Chondrocyte (in vitro differentiated cells): ENCODE data around the gene PTPRN2. TPM values are rescaled to one million over a fixed set of nuclear protein-coding genes. Genes with fewer than 3 reads are reported as not detected.

ENCODE experiments used
- DNase-seq: peaks from one replicate; pipeline ENCODE4 v3.0.0; 2021; ENCODE audit warnings: mixed read lengths, low spot score
- H3K27ac Mint-ChIP-seq: one replicate; pipeline ENCODE4 v1.8.0; 2021; ENCODE audit warnings: mild to moderate bottlenecking, moderate library complexity, mixed read lengths; ENCODE audit not compliant: unreplicated experiment
- H3K27me3 Mint-ChIP-seq: 2 replicates; pipeline ENCODE4 v1.8.0; 2021; ENCODE audit warnings: low read depth, mixed read lengths
- H3K36me3 Mint-ChIP-seq: 2 replicates; pipeline ENCODE4 v1.8.0; 2021; ENCODE audit warnings: low read depth, mixed read lengths
- H3K4me1 Mint-ChIP-seq: 2 replicates; pipeline ENCODE4 v1.8.0; 2021; ENCODE audit warnings: low read depth, mild to moderate bottlenecking, mixed read lengths
- H3K4me3 Mint-ChIP-seq: one replicate; pipeline ENCODE4 v1.8.0; 2021; ENCODE audit warnings: mild to moderate bottlenecking, moderate library complexity, mixed read lengths; ENCODE audit not compliant: unreplicated experiment
- H3K9me3 Mint-ChIP-seq: 2 replicates; pipeline ENCODE4 v1.8.0; 2021; ENCODE audit warnings: low read depth, mixed read lengths
- total RNA-seq: library from RNA; stranded (reverse); gene quantifications from 3 replicates; pipeline ENCODE4 v1.2.1, GENCODE V29; 2021
- TF ChIP-seq, protein P1 (sequence below): fragments of 200-600 bp; sonication (generic); IDR thresholded peaks from 2 replicates; pipeline ENCODE4 v1.5.0; 2021; ENCODE audit warnings: antibody characterized with exemption, mild to moderate bottlenecking, moderate library complexity

Gene PTPRN2
- total RNA-seq, 1 donor from 2014 or later: 0.30 TPM

GRCh38 chr7:158620839-158621441 is 33.3 kb upstream of the PTPRN2 start:
- TF ChIP-seq, protein P1, sequence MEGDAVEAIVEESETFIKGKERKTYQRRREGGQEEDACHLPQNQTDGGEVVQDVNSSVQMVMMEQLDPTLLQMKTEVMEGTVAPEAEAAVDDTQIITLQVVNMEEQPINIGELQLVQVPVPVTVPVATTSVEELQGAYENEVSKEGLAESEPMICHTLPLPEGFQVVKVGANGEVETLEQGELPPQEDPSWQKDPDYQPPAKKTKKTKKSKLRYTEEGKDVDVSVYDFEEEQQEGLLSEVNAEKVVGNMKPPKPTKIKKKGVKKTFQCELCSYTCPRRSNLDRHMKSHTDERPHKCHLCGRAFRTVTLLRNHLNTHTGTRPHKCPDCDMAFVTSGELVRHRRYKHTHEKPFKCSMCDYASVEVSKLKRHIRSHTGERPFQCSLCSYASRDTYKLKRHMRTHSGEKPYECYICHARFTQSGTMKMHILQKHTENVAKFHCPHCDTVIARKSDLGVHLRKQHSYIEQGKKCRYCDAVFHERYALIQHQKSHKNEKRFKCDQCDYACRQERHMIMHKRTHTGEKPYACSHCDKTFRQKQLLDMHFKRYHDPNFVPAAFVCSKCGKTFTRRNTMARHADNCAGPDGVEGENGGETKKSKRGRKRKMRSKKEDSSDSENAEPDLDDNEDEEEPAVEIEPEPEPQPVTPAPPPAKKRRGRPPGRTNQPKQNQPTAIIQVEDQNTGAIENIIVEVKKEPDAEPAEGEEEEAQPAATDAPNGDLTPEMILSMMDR: no peak
- Mint-ChIP-seq H3K36me3 (no peaks in the 10 kb centered on the region), H3K4me3 (no peak overlapping the region), H3K4me1 (peaks cover 12% of the 10 kb centered on the region), H3K27ac (no peak overlapping the region), H3K27me3 (no peaks in the 10 kb centered on the region), H3K9me3 (no peaks in the 10 kb centered on the region)
- DNase-seq: no peak

- Mint-ChIP-seq H3K27ac (no peak overlapping the region), H3K27me3 (no peaks in the 10 kb centered on the region), H3K4me3 (no peak overlapping the region), H3K9me3 (no peaks in the 10 kb centered on the region), H3K36me3 (no peaks in the 10 kb centered on the region), H3K4me1 (peaks cover 8% of the 10 kb centered on the region)
- TF ChIP-seq, protein P1: no peak
- no peak for DNase-seq
Observed at GRCh38 chr7:158620418-158620817, 32.8 kb upstream of the PTPRN2 start.

DNA sequence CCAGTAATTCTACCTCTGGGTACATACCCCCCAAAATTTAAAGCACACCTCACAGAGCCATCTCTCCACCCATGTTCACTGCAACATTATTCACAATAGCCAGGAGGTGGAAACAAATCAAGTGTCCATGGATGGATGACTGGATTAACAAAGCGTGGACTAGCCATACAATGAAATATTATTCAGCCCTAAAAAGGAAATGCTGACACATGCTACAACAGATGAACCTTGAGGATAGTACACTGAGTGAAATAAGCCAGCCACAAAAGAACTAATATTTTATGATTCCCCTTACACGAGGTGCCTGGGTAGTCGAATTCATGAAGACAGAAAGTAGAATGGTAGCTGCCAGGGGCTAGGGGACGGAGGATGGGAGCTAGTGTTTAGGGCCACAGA is 31.1 kb upstream of the PTPRN2 start:
- H3K27me3 Mint-ChIP-seq: no peaks in the 10 kb centered on the region
- H3K9me3 Mint-ChIP-seq: no peaks in the 10 kb centered on the region
- no peak overlapping the region for H3K27ac Mint-ChIP-seq
- no peaks in the 10 kb centered on the region for H3K36me3 Mint-ChIP-seq
- peaks cover 12% of the 10 kb centered on the region for H3K4me1 Mint-ChIP-seq
- no peak for DNase-seq
- TF ChIP-seq, protein P1: no peak
- no peak overlapping the region for H3K4me3 Mint-ChIP-seq

DNA sequence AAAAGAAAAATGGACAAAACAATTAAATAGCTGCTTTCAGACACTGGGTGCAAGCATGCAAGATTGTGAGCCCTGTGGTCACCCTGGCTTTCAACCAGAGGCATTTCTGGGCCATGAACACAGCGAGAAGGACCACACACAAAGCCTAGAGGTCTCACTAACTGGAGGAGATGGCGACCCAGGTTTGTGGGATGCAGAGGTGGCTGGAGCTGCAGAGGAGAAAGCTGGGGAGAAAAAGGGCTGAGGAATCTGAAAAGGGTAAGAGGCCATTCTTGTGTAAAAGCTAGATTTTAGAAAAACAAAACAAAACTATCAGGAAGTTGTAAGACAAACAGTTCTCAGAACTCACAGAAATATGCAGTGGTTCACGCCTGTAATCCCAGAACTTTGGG is 30.1 kb upstream of the PTPRN2 start:
- no peak overlapping the region for H3K4me3 Mint-ChIP-seq
- TF ChIP-seq, protein P1: no peak
- H3K27ac Mint-ChIP-seq: peak overlapping the region; percentile 28
- DNase-seq: no peak
- H3K27me3 Mint-ChIP-seq: no peaks in the 10 kb centered on the region
- peaks cover 12% of the 10 kb centered on the region for H3K4me1 Mint-ChIP-seq
- no peaks in the 10 kb centered on the region for H3K9me3 Mint-ChIP-seq
- no peaks in the 10 kb centered on the region for H3K36me3 Mint-ChIP-seq

DNA sequence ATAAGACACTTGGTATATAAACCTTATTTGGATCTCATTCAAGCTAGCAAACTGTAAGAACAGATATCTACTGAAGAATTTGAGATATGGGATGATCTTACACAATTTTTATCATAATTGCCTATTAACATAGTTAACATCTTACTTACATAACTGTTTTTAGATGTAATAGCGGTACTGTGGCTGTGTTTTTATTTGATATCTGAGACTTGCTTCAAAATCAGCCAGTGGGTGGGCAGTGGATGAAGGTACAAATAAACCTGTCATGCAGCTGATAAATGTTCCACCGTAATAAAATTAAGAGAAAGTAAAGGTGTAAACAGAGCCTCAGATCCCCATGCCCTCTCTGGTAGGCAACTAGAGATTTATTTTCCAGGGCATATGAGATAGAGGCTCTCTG is 28.4 kb upstream of the PTPRN2 start:
- DNase-seq: no peak
- Mint-ChIP-seq H3K9me3 (no peaks in the 10 kb centered on the region), H3K27me3 (no peaks in the 10 kb centered on the region), H3K4me3 (no peak overlapping the region), H3K36me3 (no peaks in the 10 kb centered on the region), H3K27ac (no peak overlapping the region), H3K4me1 (peaks cover 12% of the 10 kb centered on the region)
- TF ChIP-seq, protein P1: no peak
